ENCODE results near the gene EID2B. TPM values are rescaled to one million over a fixed set of nuclear protein-coding genes. Genes with fewer than 3 reads are reported as not detected.

EID2B gene
- polyA plus RNA-seq, 1 of the 3 experiments (the other 2 are of a cell fraction): 6.5 TPM

- Histone ChIP-seq H3K4me1 (ENCODE audit: control insufficient read depth in 1 of 2, insufficient read depth in 2 of 2, low read depth in 1 of 2, low read length in 1 of 2) (peaks cover 0 to 5% of the 10 kb centered on the region in 2 experiments; a peak in 1 of 4 replicates), H3K9me2 (no peaks in the 10 kb centered on the region), H3K4me3 (ENCODE audit: low read depth in 2 of 2, low read length in 1 of 2) (peak overlapping the region; percentile 64 to 76), H3F3A (replicated peaks; ENCODE audit: insufficient read depth) (no peaks in the 10 kb centered on the region), H3K4me2 (peak overlapping the region; percentile 83), H4K20me1 (ENCODE audit: insufficient read depth) (no peaks in the 10 kb centered on the region), H3K27me3 (ENCODE audit: insufficient read depth) (no peaks in the 10 kb centered on the region), H3K27ac (ENCODE audit: low read depth in 2 of 2, low read length in 1 of 2) (no peak overlapping the region; a peak in 1 of 4 replicates), H2AFZ (ENCODE audit: low read depth) (peak overlapping the region; percentile 84), H3K9me3 (no peaks in the 10 kb centered on the region), H3K36me3 (replicated peaks in 1 of 2; ENCODE audit: control insufficient read depth in 1 of 2, insufficient read depth in 2 of 2, low read length in 1 of 2) (no peaks in the 10 kb centered on the region), H3K9ac (peak overlapping the region; percentile 53), H3K79me2 (ENCODE audit: insufficient read depth) (no peaks in the 10 kb centered on the region)
- no peak for TF ChIP-seq CTCF (IDR thresholded peaks at IDR 0.05)
- no peak for TF ChIP-seq RXRA (IDR thresholded peaks at IDR 0.05; ENCODE audit: borderline replicate concordance, low read depth)
- TF ChIP-seq FOXJ3 (CRISPR knock-in tag; IDR thresholded peaks at IDR 0.05): no peak
- CTCF ChIA-PET: interaction anchor here (0.9 to 3.0 kb wide), 3 partner anchors 8 to 25 kb away, joined by 3 to 19 read pairs (median 3); partner anchors contain the start of genes EID2B and SELENOV
- POLR2A ChIA-PET: interaction anchor here (1.3 kb wide), 1 partner anchor 72 kb away, joined by 6 read pairs; the partner anchor contains the start of gene RPS16
- DNase-seq: no peak
- 48% methylated on average over 24 of the region's 24 CpGs for WGBS (ENCODE audit: low lambda C conversion rate)
Measured at GRCh38 chr19:39507715-39508364, 24.8 kb downstream of the EID2B start.

GRCh38 chr19:39506944-39507714 lies 25.5 kb downstream of the EID2B start:
- Histone ChIP-seq H3K79me2 (ENCODE audit: insufficient read depth) (no peaks in the 10 kb centered on the region), H3K9me2 (no peaks in the 10 kb centered on the region), H3K4me1 (ENCODE audit: control insufficient read depth in 1 of 2, insufficient read depth in 2 of 2, low read depth in 1 of 2, low read length in 1 of 2) (peaks cover 0 to 5% of the 10 kb centered on the region in 2 experiments; a peak in 1 of 4 replicates), H3K27me3 (ENCODE audit: insufficient read depth) (no peaks in the 10 kb centered on the region), H3K4me3 (ENCODE audit: low read depth in 2 of 2, low read length in 1 of 2) (peak overlapping the region; percentile 64 to 76), H4K20me1 (ENCODE audit: insufficient read depth) (no peaks in the 10 kb centered on the region), H3K4me2 (peak overlapping the region; percentile 83), H2AFZ (ENCODE audit: low read depth) (peak overlapping the region; percentile 84), H3K9ac (peak overlapping the region; percentile 53), H3K36me3 (replicated peaks in 1 of 2; ENCODE audit: control insufficient read depth in 1 of 2, insufficient read depth in 2 of 2, low read length in 1 of 2) (no peaks in the 10 kb centered on the region), H3K27ac (ENCODE audit: low read depth in 2 of 2, low read length in 1 of 2) (peak overlapping the region in 1 of 2 experiments; percentile 5; a peak in 1 of 4 replicates), H3K9me3 (no peaks in the 10 kb centered on the region), H3F3A (replicated peaks; ENCODE audit: insufficient read depth) (no peaks in the 10 kb centered on the region)
- POLR2A ChIA-PET: interaction anchor here (1.3 kb wide), 1 partner anchor 71 kb away, joined by 6 read pairs; the partner anchor contains the start of gene RPS16
- DNase-seq: peak; percentile 96
- CTCF ChIA-PET: interaction anchor here (0.9 to 3.0 kb wide), 4 partner anchors 8 to 26 kb away, joined by 3 to 19 read pairs (median 4); partner anchors contain the start of genes DLL3, EID2B and SELENOV
- 18% methylated on average over 20 of the region's 96 CpGs for WGBS (ENCODE audit: low lambda C conversion rate)
- TF ChIP-seq EP300 (IDR thresholded peaks at IDR 0.05; ENCODE audit: borderline replicate concordance in 1 of 2, low read depth in 1 of 2, low read length in 1 of 2): no peak
- no peak; the same call in 1 of the 2 replicates for TF ChIP-seq PBX3 (IDR thresholded peaks at IDR 0.05)
- TF ChIP-seq GABPA (IDR thresholded peaks at IDR 0.05; ENCODE audit: low read depth): no peak
- TF ChIP-seq TEAD4 (IDR thresholded peaks at IDR 0.05; ENCODE audit: borderline replicate concordance, insufficient read depth): no peak
- TF ChIP-seq USF1 (IDR thresholded peaks at IDR 0.05; ENCODE audit: borderline replicate concordance, low read depth): peak; percentile 41
- peak; percentile 23; the same call in 1 of the 2 replicates for TF ChIP-seq USF2 (IDR thresholded peaks at IDR 0.05; ENCODE audit: borderline replicate concordance, low read depth, low read length)
- no peak for TF ChIP-seq GATA2 (CRISPR knock-in tag; IDR thresholded peaks at IDR 0.05)
- no peak for TF ChIP-seq YY1 (IDR thresholded peaks at IDR 0.05; ENCODE audit: low read depth)
- TF ChIP-seq FOXJ3 (CRISPR knock-in tag; IDR thresholded peaks at IDR 0.05): no peak
- TF ChIP-seq POLR2AphosphoS5 (IDR thresholded peaks at IDR 0.05; ENCODE audit: low read depth, low read length): peak; percentile 52; the same call in 1 of the 2 replicates
- TF ChIP-seq SIN3A (IDR thresholded peaks at IDR 0.05; ENCODE audit: borderline replicate concordance, low read depth, low read length): peak; percentile 21; the same call in 1 of the 2 replicates
- TF ChIP-seq RFX5 (IDR thresholded peaks at IDR 0.05; ENCODE audit: low read length): no peak
- no peak for TF ChIP-seq SMC3 (IDR thresholded peaks at IDR 0.05; ENCODE audit: low read depth, low read length)
- TF ChIP-seq RXRA (IDR thresholded peaks at IDR 0.05; ENCODE audit: borderline replicate concordance, low read depth): no peak
- TF ChIP-seq MXI1 (IDR thresholded peaks at IDR 0.05; ENCODE audit: low read depth, low read length): peak; percentile 81
- no peak for TF ChIP-seq FOXM1 (IDR thresholded peaks at IDR 0.05; ENCODE audit: low read depth)
- TF ChIP-seq MAX (IDR thresholded peaks at IDR 0.05; ENCODE audit: low read depth): peak; percentile 98
